GM11168 (cell line): ENCODE data around the gene DPT.
"Not testable (repeated sequence)": the region's sequence is repeated elsewhere in the genome, so short reads cannot be mapped to it uniquely, and the experiment has no call there.

Experiments
- in situ Hi-C: fragments of 300-500 bp; cut with MboI; formaldehyde crosslinking; loops from one replicate; pipeline ENCODE4 v1.12.0; 2022; ENCODE audit warnings: low sequenced_read_pairs; ENCODE audit not compliant: unreplicated experiment

Gene DPT

GRCh38 chr1:168728473-168729404 lies at the start of gene DPT:
TSS of gene DPT (minus strand) at chr1:168729206. CDS start at chr1:168729174, 32 bp downstream.
- in situ Hi-C loops = no loop called here

GRCh38 chr1:168775366-168775765 lies 46.4 kb upstream of the DPT start:
- in situ Hi-C loops = no loop called here

GRCh38 chr1:168774241-168774640 lies 45.2 kb upstream of the DPT start:
- in situ Hi-C loops = no loop called here

GRCh38 chr1:168772428-168773060 lies 43.5 kb upstream of the DPT start:
- in situ Hi-C loops = no loop called here

GRCh38 chr1:168771104-168771630 lies 42.2 kb upstream of the DPT start:
- in situ Hi-C loops = no loop called here

GRCh38 chr1:168769893-168770292 lies 40.9 kb upstream of the DPT start:
- in situ Hi-C loops = not testable (repeated sequence)

GRCh38 chr1:168767894-168768584 lies 39.0 kb upstream of the DPT start:
- in situ Hi-C loops = no loop called here

- in situ Hi-C loops = no loop called here
These were observed 37.6 kb upstream of the DPT start for GRCh38 chr1:168766568-168766967.

- in situ Hi-C loops = no loop called here
These were observed 34.0 kb upstream of the DPT start for GRCh38 chr1:168763031-168763430.

- in situ Hi-C loops = no loop called here
These were observed 33.5 kb upstream of the DPT start for GRCh38 chr1:168762473-168762872.

- in situ Hi-C loops = no loop called here
These were observed 31.8 kb upstream of the DPT start for GRCh38 chr1:168760781-168761180.

GRCh38 chr1:168760241-168760640 lies 31.2 kb upstream of the DPT start:
- in situ Hi-C loops = no loop called here

GRCh38 chr1:168759077-168759476 lies 30.1 kb upstream of the DPT start:
- in situ Hi-C loops = no loop called here

- in situ Hi-C loops = no loop called here
These were observed 29.5 kb upstream of the DPT start for GRCh38 chr1:168758503-168758902.

- in situ Hi-C loops = no loop called here
These were observed 26.9 kb upstream of the DPT start for GRCh38 chr1:168755800-168756418.

GRCh38 chr1:168752171-168752832 lies 23.3 kb upstream of the DPT start:
- in situ Hi-C loops = no loop called here

GRCh38 chr1:168751195-168751650 lies 22.2 kb upstream of the DPT start:
- in situ Hi-C loops = no loop called here

- in situ Hi-C loops = no loop called here
These were observed 14.1 kb upstream of the DPT start for GRCh38 chr1:168742994-168743650.

- in situ Hi-C loops = no loop called here
These were observed 13.4 kb upstream of the DPT start for GRCh38 chr1:168742386-168742785.
